IMR-90 (cell line): ENCODE results near the gene HIGD1C. TPM values are rescaled to one million over a fixed set of nuclear protein-coding genes. Genes with fewer than 3 reads are reported as not detected.

Experiments
- ATAC-seq: fragments of 200-7000 bp; cut with Tn5 transposase; 2 replicates; pipeline ENCODE4 v1.9.1; 2020; ENCODE audit warnings: low read depth, mild to moderate bottlenecking, moderate library complexity
- BruUV-seq: library from RNA; stranded (reverse); fragments of 400-500 nt; replicated peaks from 2 replicates; lab custom pipeline; 2021; lab: Mats Ljungman, UMichigan
- CTCF ChIA-PET: fragments of 300-600 bp; formaldehyde crosslinking; extraction: SDS; loops from one replicate; lab custom pipeline; 2021; ENCODE audit warnings: antibody characterized with exemption; lab: Yijun Ruan, JAX
- POLR2A ChIA-PET: fragments of 300-600 bp; sonication (Branson Sonifier 250); formaldehyde crosslinking; loops from one replicate; lab custom pipeline; 2022; ENCODE audit warnings: antibody characterized with exemption; ENCODE audit not compliant: unreplicated experiment; lab: Charles Lee
- DNase-seq: peaks from one replicate; pipeline ENCODE4 v3.0.0; 2013
- H2AFZ ChIP-seq: replicated peaks from 2 replicates; pipeline ENCODE3; 2013; ENCODE audit warnings: low read length, mild to moderate bottlenecking; ENCODE audit not compliant: poor library complexity
- H2AK5ac ChIP-seq: 2 replicates; pipeline ENCODE4 v1.6.1; 2013; ENCODE audit warnings: low read depth, low read length, inconsistent platforms
- H2AK9ac ChIP-seq: replicated peaks from 2 replicates; pipeline ENCODE3; 2013; ENCODE audit warnings: mild to moderate bottlenecking, low read depth, low read length, moderate library complexity; ENCODE audit not compliant: poor library complexity
- H2BK120ac ChIP-seq: 2 replicates; pipeline ENCODE4 v1.6.1; 2013; ENCODE audit warnings: low read depth, low read length, inconsistent platforms
- H2BK15ac ChIP-seq: 3 replicates; pipeline ENCODE4 v1.6.1; 2013; ENCODE audit warnings: low read depth, low read length, inconsistent platforms
- H2BK20ac ChIP-seq: 2 replicates; pipeline ENCODE4 v1.6.1; 2013; ENCODE audit warnings: low read depth, mild to moderate bottlenecking, inconsistent platforms, low read length, moderate library complexity
- H2BK5ac ChIP-seq: 2 replicates; pipeline ENCODE4 v1.6.1; 2013; ENCODE audit warnings: mild to moderate bottlenecking, low read depth, low read length, inconsistent platforms; ENCODE audit not compliant: poor library complexity, severe bottlenecking
- H3K14ac ChIP-seq: replicated peaks from 2 replicates; pipeline ENCODE4 v1.6.1; 2013; ENCODE audit warnings: low read depth, low read length, inconsistent platforms
- H3K18ac ChIP-seq: 2 replicates; pipeline ENCODE4 v1.6.1; 2013; ENCODE audit warnings: low read depth, low read length, control low read depth
- H3K23ac ChIP-seq: 2 replicates; pipeline ENCODE4 v1.6.1; 2013; ENCODE audit warnings: low read depth, low read length, inconsistent platforms
- H3K27ac ChIP-seq: 2 replicates; pipeline ENCODE4 v1.5.1; 2013; ENCODE audit warnings: mild to moderate bottlenecking, control low read depth, low read length; ENCODE audit not compliant: insufficient read depth
- H3K27me3 ChIP-seq: 2 replicates; pipeline ENCODE4 v1.6.1; 2013; ENCODE audit warnings: low read length; ENCODE audit not compliant: control insufficient read depth, insufficient read depth
- H3K36me3 ChIP-seq: 2 replicates; pipeline ENCODE4 v1.6.1; 2013; ENCODE audit warnings: low read length, mixed read lengths; ENCODE audit not compliant: control insufficient read depth, insufficient read depth
- H3K4ac ChIP-seq: 2 replicates; pipeline ENCODE4 v1.6.1; 2013; ENCODE audit warnings: low read depth, low read length, inconsistent platforms
- H3K4me1 ChIP-seq: 2 replicates; pipeline ENCODE4 v1.6.1; 2013; ENCODE audit warnings: low read length, mixed read lengths; ENCODE audit not compliant: control insufficient read depth, insufficient read depth
- H3K4me2 ChIP-seq: 2 replicates; pipeline ENCODE4 v1.6.1; 2013; ENCODE audit warnings: low read depth, mild to moderate bottlenecking, control low read depth, low read length, moderate library complexity
- H3K4me3 ChIP-seq: 2 replicates; pipeline ENCODE4 v1.5.1; 2013; ENCODE audit warnings: low read depth, mild to moderate bottlenecking, control low read depth, low read length, moderate library complexity; ENCODE audit not compliant: insufficient read depth
- H3K56ac ChIP-seq: 2 replicates; pipeline ENCODE4 v1.6.1; 2013; ENCODE audit warnings: low read length, inconsistent platforms; ENCODE audit not compliant: insufficient read depth; ENCODE audit errors: extremely low read depth
- H3K79me1 ChIP-seq, 2 experiments: 2 replicates each; pipeline ENCODE4 v1.6.1; 2013; ENCODE audit warnings: low read length in 2 of 2, inconsistent platforms in 1 of 2, low read depth in 1 of 2
- H3K9ac ChIP-seq: 2 replicates; pipeline ENCODE4 v1.6.1; 2013; ENCODE audit warnings: low read depth, low read length, control low read depth
- H3K9me1 ChIP-seq: 2 replicates; pipeline ENCODE4 v1.6.1; 2013; ENCODE audit warnings: low read length, inconsistent platforms; ENCODE audit not compliant: insufficient read depth
- H3K9me3 ChIP-seq: 2 replicates; pipeline ENCODE4 v1.6.1; 2013; ENCODE audit warnings: low read length; ENCODE audit not compliant: control insufficient read depth, insufficient read depth
- H4K20me1 ChIP-seq: 2 replicates; pipeline ENCODE4 v1.6.1; 2013; ENCODE audit warnings: low read length, inconsistent platforms; ENCODE audit not compliant: insufficient read depth
- H4K5ac ChIP-seq: 2 replicates; pipeline ENCODE4 v1.6.1; 2013; ENCODE audit warnings: mild to moderate bottlenecking, low read depth, low read length, control low read depth
- H4K8ac ChIP-seq, 2 experiments: 2 replicates each; pipeline ENCODE4 v1.6.1; 2013; ENCODE audit warnings: low read depth in 2 of 2, low read length in 2 of 2, control low read depth in 1 of 2, inconsistent platforms in 1 of 2
- H4K91ac ChIP-seq: 2 replicates; pipeline ENCODE4 v1.6.1; 2013; ENCODE audit warnings: low read depth, low read length, inconsistent platforms; ENCODE audit not compliant: insufficient read depth
- BHLHE40 ChIP-seq: fragments of 150-350 bp; IDR thresholded peaks from 2 replicates; pipeline ENCODE4 v1.6.1; 2016; ENCODE audit warnings: mild to moderate bottlenecking, low read depth, low read length
- CEBPB ChIP-seq: IDR thresholded peaks from 2 replicates; pipeline ENCODE4 v1.6.1; 2012; ENCODE audit warnings: low read depth, low read length, improper control_type of control experiment
- POLR2A ChIP-seq: IDR thresholded peaks from 2 replicates; pipeline ENCODE4 v1.6.1; 2012; ENCODE audit warnings: mild to moderate bottlenecking, low read depth, low read length
- WGBS, 2 experiments: methylation state at CpG; one replicate each; pipeline versions ENCODE4 v1.1.5 to v1.1.7; 2013; ENCODE audit warnings: missing lambda C conversion rate in 2 of 2; ENCODE audit not compliant: insufficient read length in 1 of 2; ENCODE audit errors: extremely low coverage in 2 of 2; 5-methylcytosine and 5-hydroxymethylcytosine counted together
- dilution Hi-C: fragments of 300-500 bp; cut with HindIII; formaldehyde crosslinking; loops from one replicate; pipeline ENCODE4 v1.14.3; 2018; ENCODE audit warnings: low sequenced_read_pairs; ENCODE audit not compliant: unreplicated experiment
- in situ Hi-C: fragments of 300-500 bp; cut with MboI; formaldehyde crosslinking; loops from 3 replicates; pipeline ENCODE4 v1.14.3; 2019; ENCODE audit warnings: low sequenced_read_pairs, inconsistent platforms, mixed read lengths
- intact Hi-C: fragments of 100-400 bp; cut with micrococcal nuclease; formaldehyde crosslinking; loops from 2 replicates; pipeline ENCODE4 v1.10.0; 2022
- polyA plus RNA-seq, 3 experiments: library from polyadenylated mRNA; depleted of rRNA; stranded (reverse); fragments of >200 nt; gene quantifications; 2 replicates each; pipeline ENCODE4 v1.2.3, GENCODE V29; 2012; ENCODE audit warnings: low replicate concordance in 1 of 3
- total RNA-seq: library from RNA; depleted of rRNA; stranded (reverse); fragments of >200 nt; gene quantifications from 2 replicates; pipeline ENCODE4 v1.2.3, GENCODE V29; 2012

The HIGD1C gene
- total and polyA plus RNA-seq, 2 of the 4 experiments (the other 2 are of a cell fraction): not detected

DNA sequence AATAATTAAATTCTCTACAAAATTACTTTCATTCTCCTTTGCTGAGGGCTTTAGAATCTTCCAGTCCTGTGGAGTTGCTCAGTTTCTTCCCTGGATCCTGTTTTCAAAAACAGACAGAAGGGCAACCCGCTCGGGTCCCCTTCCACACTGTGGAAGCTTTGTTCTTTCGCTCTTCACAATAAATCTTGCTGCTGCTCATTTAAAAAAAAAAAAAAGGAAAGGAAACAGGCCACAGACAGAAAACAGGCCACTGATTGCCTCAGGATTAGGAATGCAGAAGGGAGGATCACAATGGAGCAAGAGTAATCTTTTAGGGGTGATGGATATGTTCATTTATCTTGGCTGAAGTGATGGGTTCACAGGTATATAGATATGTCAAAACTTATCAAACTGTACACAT is 29.5 kb upstream of the HIGD1C start:
- in situ Hi-C loops (no loop called here), intact Hi-C loops (loop anchor here (5.0 kb wide), 1 partner anchor 64 kb away; no protein-coding TSS in a partner anchor), dilution Hi-C loops (no loop called here)
- Histone ChIP-seq H3K9ac (no peak overlapping the region), H3K14ac (no peak overlapping the region), H3K36me3 (no peaks in the 10 kb centered on the region), H3K9me1 (0 out of 2 replicates have a peak, but pooled peaks cover 4% of the 10 kb centered on the region), H4K20me1 (no peaks in the 10 kb centered on the region), H3K4me2 (peak overlapping the region; percentile 54; the same call in 1 of the 2 replicates), H2AK5ac (no peak overlapping the region), H2AK9ac (no peak overlapping the region), H4K91ac (no peak overlapping the region), H3K27ac (no peak overlapping the region), H3K4me3 (no peak overlapping the region), H3K23ac (no peak overlapping the region), H4K8ac (peak overlapping the region in 1 of 2 experiments; percentile 72; a peak in 2 of 4 replicates), H3K56ac (no peak overlapping the region), H2AFZ (no peak overlapping the region), H3K27me3 (no peaks in the 10 kb centered on the region), H3K4me1 (peaks cover 15% of the 10 kb centered on the region), H2BK15ac (no peak overlapping the region), H3K4ac (no peak overlapping the region), H4K5ac (no peak overlapping the region), H3K79me1 (0 out of 4 replicates have a peak, but pooled peaks cover 0 to 5% of the 10 kb centered on the region in 2 experiments), H2BK20ac (no peak overlapping the region), H2BK120ac (peak overlapping the region; percentile 39; the same call in 1 of the 2 replicates), H3K18ac (peak overlapping the region; percentile 58; the same call in 1 of the 2 replicates), H3K9me3 (no peaks in the 10 kb centered on the region), H2BK5ac (no peak overlapping the region)
- TF ChIP-seq POLR2A (no peak), BHLHE40 (no peak), CEBPB (peak; percentile 39)
- DNase-seq (peak; percentile 13), ATAC-seq (no peak)
- BruUV-seq: no TSS peak
- POLR2A ChIA-PET: no interaction called here
- WGBS, 2 experiments: no CpG with 5 or more reads among the region's 3 CpGs
- CTCF ChIA-PET: interaction anchor here (0.6 kb wide), 1 partner anchor 98 kb away, joined by 3 read pairs; no protein-coding TSS in a partner anchor
